H9 (cell line): ENCODE results near the gene PPOX. TPM values are rescaled to one million over a fixed set of nuclear protein-coding genes. Genes with fewer than 3 reads are reported as not detected.
A peak's percentile ranks its signal among the peaks of the same experiment; 100 is the strongest.

ENCODE experiments used
- DNase-seq: peaks from one replicate; pipeline ENCODE4 v3.0.0-alpha.2; 2017
- H2AFZ ChIP-seq: one replicate; pipeline ENCODE4 v1.6.1; 2013; ENCODE audit warnings: mild to moderate bottlenecking, low read length, control low read depth, moderate library complexity
- H2AK5ac ChIP-seq: 2 replicates; pipeline ENCODE4 v1.6.1; 2013; ENCODE audit warnings: low read length, control low read depth, mixed read lengths; ENCODE audit not compliant: insufficient read length
- H2BK120ac ChIP-seq: one replicate; pipeline ENCODE4 v1.6.1; 2013; ENCODE audit warnings: low read depth, mild to moderate bottlenecking, low read length, control low read depth, inconsistent platforms; ENCODE audit not compliant: poor library complexity, severe bottlenecking
- H2BK12ac ChIP-seq: 2 replicates; pipeline ENCODE4 v1.6.1; 2013; ENCODE audit warnings: low read length, control low read depth, mixed read lengths, low read depth; ENCODE audit not compliant: insufficient read length
- H2BK15ac ChIP-seq: 2 replicates; pipeline ENCODE4 v1.6.1; 2013; ENCODE audit warnings: low read depth, low read length, control low read depth
- H2BK20ac ChIP-seq: one replicate; pipeline ENCODE4 v1.6.1; 2013; ENCODE audit warnings: low read depth, mild to moderate bottlenecking, low read length, control low read depth, inconsistent platforms; ENCODE audit not compliant: poor library complexity, severe bottlenecking
- H2BK5ac ChIP-seq: 2 replicates; pipeline ENCODE4 v1.6.1; 2013; ENCODE audit warnings: low read length, control low read depth, mixed read lengths; ENCODE audit not compliant: insufficient read length
- H3K14ac ChIP-seq: 2 replicates; pipeline ENCODE4 v1.6.1; 2013; ENCODE audit warnings: low read length, control low read depth; ENCODE audit not compliant: insufficient read depth
- H3K18ac ChIP-seq: 2 replicates; pipeline ENCODE4 v1.6.1; 2013; ENCODE audit warnings: low read depth, mild to moderate bottlenecking, mixed read lengths, low read length, control low read depth; ENCODE audit not compliant: insufficient read length
- H3K23ac ChIP-seq: 2 replicates; pipeline ENCODE4 v1.6.1; 2013; ENCODE audit warnings: low read length, control low read depth, mixed read lengths, low read depth; ENCODE audit not compliant: insufficient read length
- H3K23me2 ChIP-seq: 2 replicates; pipeline ENCODE4 v1.6.1; 2013; ENCODE audit warnings: low read depth, mild to moderate bottlenecking, mixed read lengths, low read length, control low read depth; ENCODE audit not compliant: insufficient read length, poor library complexity, severe bottlenecking
- H3K27ac ChIP-seq: 2 replicates; pipeline ENCODE4 v1.5.1; 2013; ENCODE audit warnings: low read length, control low read depth, mixed read lengths, low read depth; ENCODE audit not compliant: insufficient read length
- H3K27me3 ChIP-seq: 2 replicates; pipeline ENCODE4 v1.6.1; 2013; ENCODE audit warnings: low read length, control low read depth, inconsistent platforms; ENCODE audit not compliant: insufficient read depth
- H3K4ac ChIP-seq: 2 replicates; pipeline ENCODE4 v1.6.1; 2013; ENCODE audit warnings: low read depth, mild to moderate bottlenecking, control low read depth, inconsistent platforms, low read length, moderate library complexity
- H3K4me1 ChIP-seq: 2 replicates; pipeline ENCODE4 v1.6.1; 2013; ENCODE audit warnings: low read length, control low read depth, inconsistent platforms; ENCODE audit not compliant: insufficient read depth
- H3K4me2 ChIP-seq: 2 replicates; pipeline ENCODE4 v1.6.1; 2013; ENCODE audit warnings: low read length, control low read depth, mixed read lengths; ENCODE audit not compliant: insufficient read length, insufficient read depth
- H3K56ac ChIP-seq: 2 replicates; pipeline ENCODE4 v1.6.1; 2013; ENCODE audit warnings: low read depth, mild to moderate bottlenecking, mixed read lengths, low read length, control low read depth; ENCODE audit not compliant: insufficient read length
- H3K79me1 ChIP-seq: 2 replicates; pipeline ENCODE4 v1.6.1; 2013; ENCODE audit warnings: low read depth, mild to moderate bottlenecking, moderate library complexity, low read length, control low read depth, inconsistent platforms; ENCODE audit not compliant: insufficient read depth, poor library complexity, severe bottlenecking
- H3K79me2 ChIP-seq: 2 replicates; pipeline ENCODE4 v1.6.1; 2013; ENCODE audit warnings: low read length, control low read depth, inconsistent platforms; ENCODE audit not compliant: insufficient read depth
- H3K9ac ChIP-seq: 2 replicates; pipeline ENCODE4 v1.6.1; 2013; ENCODE audit warnings: low read length, control low read depth, mixed read lengths; ENCODE audit not compliant: insufficient read length; ENCODE audit errors: extremely low read depth
- H3K9me3 ChIP-seq: one replicate; pipeline ENCODE4 v1.6.1; 2013; ENCODE audit warnings: low read depth, low read length, inconsistent platforms; ENCODE audit not compliant: control insufficient read depth
- H3T11ph ChIP-seq: one replicate; pipeline ENCODE4 v1.6.1; 2013; ENCODE audit warnings: mild to moderate bottlenecking, low read length, control low read depth, inconsistent platforms
- H4K20me1 ChIP-seq: one replicate; pipeline ENCODE4 v1.6.1; 2013; ENCODE audit not compliant: control insufficient read depth, insufficient read length, insufficient read depth
- H4K5ac ChIP-seq: 2 replicates; pipeline ENCODE4 v1.6.1; 2013; ENCODE audit warnings: low read depth, mild to moderate bottlenecking, mixed read lengths, low read length, control low read depth; ENCODE audit not compliant: insufficient read length
- H4K8ac ChIP-seq: replicated peaks from 2 replicates; pipeline ENCODE4 v1.6.1; 2013; ENCODE audit warnings: low read length, control low read depth, mixed read lengths, low read depth; ENCODE audit not compliant: insufficient read length
- H4K91ac ChIP-seq: 2 replicates; pipeline ENCODE4 v1.6.1; 2013; ENCODE audit warnings: low read depth, mild to moderate bottlenecking, moderate library complexity, mixed read lengths, low read length, control low read depth; ENCODE audit not compliant: insufficient read length
- H3K27ac Mint-ChIP-seq, 3 experiments: 2 replicates in 2 of 3; 3 replicates in 1 of 3; pipeline ENCODE4 v1.8.0; 2020 to 2021; ENCODE audit warnings: mixed read lengths in 3 of 3, mild to moderate bottlenecking in 1 of 3, moderate library complexity in 1 of 3
- H3K27me3 Mint-ChIP-seq: 2 replicates; pipeline ENCODE4 v1.8.0; 2021; ENCODE audit warnings: low read depth, mild to moderate bottlenecking, moderate library complexity, mixed read lengths
- H3K36me3 Mint-ChIP-seq, 3 experiments: 2 replicates in 2 of 3; 3 replicates in 1 of 3; pipeline ENCODE4 v1.8.0; 2020 to 2021; ENCODE audit warnings: low read depth in 3 of 3, mixed read lengths in 3 of 3; ENCODE audit not compliant: insufficient read depth in 1 of 3
- H3K4me1 Mint-ChIP-seq, 2 experiments: 2 replicates each; pipeline ENCODE4 v1.8.0; 2020; ENCODE audit warnings: mixed read lengths in 2 of 2
- H3K4me3 Mint-ChIP-seq, 2 experiments: 2 replicates in 1 of 2; 3 replicates in 1 of 2; pipeline ENCODE4 v1.8.0; 2020 to 2021; ENCODE audit warnings: mild to moderate bottlenecking in 2 of 2, mixed read lengths in 2 of 2, moderate library complexity in 1 of 2
- H3K9me3 Mint-ChIP-seq, 2 experiments: 2 replicates in 1 of 2; 3 replicates in 1 of 2; pipeline ENCODE4 v1.8.0; 2020; ENCODE audit warnings: mild to moderate bottlenecking in 2 of 2, mixed read lengths in 2 of 2, moderate library complexity in 1 of 2
- CTCF ChIP-seq: fragments of 200-600 bp; sonication (generic); conservative IDR thresholded peaks from 3 replicates; pipeline ENCODE4 v1.8.0; 2021; ENCODE audit warnings: antibody characterized with exemption, mild to moderate bottlenecking
- WGBS: extraction: QIAGEN DNeasy Blood & Tissue Kit; methylation state at CpG from one replicate; pipeline ENCODE4 v1.1.7; 2013; ENCODE audit warnings: missing lambda C conversion rate, low lambda C conversion rate, mixed read lengths; ENCODE audit not compliant: insufficient read length; ENCODE audit errors: extremely low coverage; 5-methylcytosine and 5-hydroxymethylcytosine counted together
- total RNA-seq: library from RNA; stranded (reverse); gene quantifications from 2 replicates; pipeline ENCODE4 v1.2.1, GENCODE V29; 2021

PPOX gene
- total RNA-seq, 1 experiment from 2014 or later = 39.8 TPM

GRCh38 chr1:161177112-161177935 is 11.1 kb downstream of the PPOX start, which contains the start of gene B4GALT3:
Gene B4GALT3, minus strand, starts transcription at chr1:161177507. Its CDS starts 1,447 bp downstream, at chr1:161176060.
- Mint-ChIP-seq H3K9me3 (no peaks in the 10 kb centered on the region), H3K4me3 (peak within 1 kb of the TSS; percentile 93 to 100), H3K36me3 (peaks cover 13 to 37% (median 35%) of the 10 kb centered on the region in 3 experiments; a peak in 6 of 7 replicates), H3K27ac (peak within 1 kb of the TSS; percentile 99 to 100 (median 100)), H3K4me1 (peaks cover 19 to 21% of the 10 kb centered on the region in 2 experiments), H3K27me3 (peaks cover 3% of the 10 kb centered on the region)
- no peaks in the 10 kb centered on the region for H3K79me1 ChIP-seq
- H3K4me1 ChIP-seq = no peaks in the 10 kb centered on the region; the same call in 1 of the 2 replicates
- no peaks in the 10 kb centered on the region for H4K20me1 ChIP-seq
- peak within 1 kb of the TSS; percentile 93 for H3K14ac ChIP-seq
- peak within 1 kb of the TSS; percentile 91 for H3K18ac ChIP-seq
- H3K9ac ChIP-seq = peak within 1 kb of the TSS; percentile 78
- no peak within 1 kb of the TSS for H2BK15ac ChIP-seq
- WGBS = no CpG with 5 or more reads among the region's 50 CpGs
- H4K91ac ChIP-seq = no peak within 1 kb of the TSS
- no peak within 1 kb of the TSS for H4K8ac ChIP-seq
- H2AFZ ChIP-seq = no peak within 1 kb of the TSS
- H3K27me3 ChIP-seq = no peaks in the 10 kb centered on the region
- H2BK120ac ChIP-seq = no peak within 1 kb of the TSS
- no peaks in the 10 kb centered on the region for H3K79me2 ChIP-seq
- H4K5ac ChIP-seq = no peak within 1 kb of the TSS
- H2BK20ac ChIP-seq = no peak within 1 kb of the TSS
- H2BK12ac ChIP-seq = no peak within 1 kb of the TSS
- no peak within 1 kb of the TSS for H2BK5ac ChIP-seq
- H3T11ph ChIP-seq = no peak within 1 kb of the TSS
- peak within 1 kb of the TSS; percentile 76 for H3K4me2 ChIP-seq
- peaks cover 6% of the 10 kb centered on the region for H3K23me2 ChIP-seq
- peak; percentile 94 for DNase-seq
- H3K23ac ChIP-seq = no peak within 1 kb of the TSS
- H3K56ac ChIP-seq = no peak within 1 kb of the TSS
- no peak within 1 kb of the TSS for H3K27ac ChIP-seq
- H2AK5ac ChIP-seq = no peak within 1 kb of the TSS
- no peaks in the 10 kb centered on the region for H3K9me3 ChIP-seq
- H3K4ac ChIP-seq = no peak within 1 kb of the TSS
- TF ChIP-seq CTCF = peak; percentile 50; the same call in 2 of the 3 replicates
